Brain pericyte (primary cell): Measurements from ENCODE around the gene G6PC3.
A peak's percentile ranks its signal among the peaks of the same experiment; 100 is the strongest.

Experiments used
- DNase-seq: peaks from one replicate; pipeline ENCODE4 v3.0.0-alpha.2; 2012; ENCODE audit warnings: low read depth, low spot score

Gene G6PC3

GRCh38 chr17:44059101-44059892, 11.2 kb upstream of the G6PC3 start:
- DNase-seq: no peak

- no peak for DNase-seq
These were observed 9.1 kb upstream of the G6PC3 start for GRCh38 chr17:44061446-44061845.

GRCh38 chr17:44062871-44063270, 7.7 kb upstream of the G6PC3 start:
- DNase-seq: no peak

- DNase-seq: no peak
These were observed 6.6 kb upstream of the G6PC3 start for GRCh38 chr17:44063704-44064639.

GRCh38 chr17:44065668-44066203, 4.8 kb upstream of the G6PC3 start:
- DNase-seq: no peak

- peak; percentile 69 for DNase-seq
These were observed 4.2 kb upstream of the G6PC3 start, which contains the start of gene LSM12 for GRCh38 chr17:44066204-44066930. TSS of gene LSM12 (minus strand) at chr17:44066671. CDS start at chr17:44066587, 84 bp downstream.

- no peak for DNase-seq
These were observed 3.0 kb upstream of the G6PC3 start for GRCh38 chr17:44067545-44067940.

- DNase-seq: no peak
These were observed 521 bp upstream of the G6PC3 start for GRCh38 chr17:44069974-44070454.

GRCh38 chr17:44071198-44071520, 624 bp downstream of the G6PC3 start:
- DNase-seq: no peak

GRCh38 chr17:44071772-44072171, 1.2 kb downstream of the G6PC3 start:
- no peak for DNase-seq

GRCh38 chr17:44074231-44074910, 3.8 kb downstream of the G6PC3 start:
- DNase-seq: no peak

GRCh38 chr17:44074911-44075285, 4.4 kb downstream of the G6PC3 start:
- DNase-seq: no peak

- DNase-seq: no peak
These were observed 5.2 kb downstream of the G6PC3 start for GRCh38 chr17:44075598-44076293.

GRCh38 chr17:44076716-44077594, 6.4 kb downstream of the G6PC3 start:
- DNase-seq: no peak

GRCh38 chr17:44077595-44077909, 7.0 kb downstream of the G6PC3 start:
- no peak for DNase-seq

- DNase-seq: no peak
These were observed 7.9 kb downstream of the G6PC3 start for GRCh38 chr17:44078412-44078811.

GRCh38 chr17:44079877-44080821, 9.6 kb downstream of the G6PC3 start:
- no peak for DNase-seq

- no peak for DNase-seq
These were observed 11.1 kb downstream of the G6PC3 start for GRCh38 chr17:44081681-44082080.
